Motor neuron (in vitro differentiated cells): Measurements from ENCODE around the gene CTSF. TPM values are rescaled to one million over a fixed set of nuclear protein-coding genes. Genes with fewer than 3 reads are reported as not detected.

ENCODE experiments used
- ATAC-seq, 8 experiments: fragments of 200-7000 bp; cut with Tn5 transposase; replicated peaks in 6 of 8; 2 replicates each; pipeline ENCODE4 v1.8.0; 2021; ENCODE audit warnings: mild to moderate bottlenecking in 8 of 8, moderate library complexity in 8 of 8
- H3K27ac ChIP-seq, 2 donors: fragments of 250-450 bp; sonication (Bioruptor Pico); 2 replicates each; pipeline ENCODE4 v1.9.0; 2021; ENCODE audit warnings: antibody characterized with exemption in 2 of 2, mild to moderate bottlenecking in 2 of 2, moderate library complexity in 1 of 2
- H3K4me1 ChIP-seq, 2 donors: fragments of 250-450 bp; sonication (Bioruptor Pico); replicated peaks in 1 of 2; 2 replicates each; pipeline ENCODE4 v1.6.1; 2021; ENCODE audit warnings: antibody characterized with exemption in 2 of 2, mild to moderate bottlenecking in 2 of 2, moderate library complexity in 1 of 2
- H3K4me3 ChIP-seq, 5 donors: fragments of 250-450 bp; sonication (Bioruptor Pico); 2 replicates each; pipeline ENCODE4 v1.9.0; 2021; ENCODE audit warnings: antibody characterized with exemption in 5 of 5, mild to moderate bottlenecking in 5 of 5, moderate library complexity in 4 of 5
- WGBS, 10 experiments: fragments of 450-650 bp; shearing (Covaris generic); methylation state at CpG; one replicate each; pipeline ENCODE4 v1.0.0; 2022; 5-methylcytosine and 5-hydroxymethylcytosine counted together
- in situ Hi-C, 9 experiments: fragments of 400-800 bp; cut with MboI; loops; one replicate each; pipeline ENCODE4 v1.15.0; 2021; ENCODE audit warnings: low sequenced_read_pairs in 9 of 9, low pct_unique_long_range_greater_than_20kb in 2 of 9; ENCODE audit not compliant: unreplicated experiment in 9 of 9
- total RNA-seq, 8 experiments: library from RNA; unstranded; fragments of 300-600 nt; gene quantifications; 2 replicates each; pipeline versions ENCODE4 v1.2.3 to v1.2.4, GENCODE V29; 2022

CTSF gene
- total RNA-seq, 8 experiments from 2014 or later = 5.4 to 46.1 (median 22.8) TPM

DNA sequence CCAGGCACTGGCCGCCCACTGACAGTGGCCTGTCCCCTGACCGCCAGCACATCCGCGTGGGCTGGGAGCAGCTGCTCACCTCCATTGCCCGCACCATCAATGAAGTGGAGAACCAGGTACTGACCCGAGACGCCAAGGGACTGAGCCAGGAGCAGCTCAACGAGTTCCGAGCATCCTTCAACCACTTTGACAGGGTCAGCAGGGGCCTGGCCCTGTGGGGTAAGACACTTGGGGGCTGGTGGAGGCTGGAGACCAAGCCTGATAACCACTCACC, 6.5 kb downstream of the CTSF start:
- Histone ChIP-seq H3K4me3 (no peak overlapping the region), H3K27ac (no peak overlapping the region), H3K4me1 (no peaks in the 10 kb centered on the region)
- in situ Hi-C loops = no loop called here
- 85 to 100% (median 92%) methylated on average over 3 to 7 of the region's 9 CpGs; no CpG with 5 or more reads in 7 of the 10 experiments for WGBS, 10 experiments
- no peak for ATAC-seq

DNA sequence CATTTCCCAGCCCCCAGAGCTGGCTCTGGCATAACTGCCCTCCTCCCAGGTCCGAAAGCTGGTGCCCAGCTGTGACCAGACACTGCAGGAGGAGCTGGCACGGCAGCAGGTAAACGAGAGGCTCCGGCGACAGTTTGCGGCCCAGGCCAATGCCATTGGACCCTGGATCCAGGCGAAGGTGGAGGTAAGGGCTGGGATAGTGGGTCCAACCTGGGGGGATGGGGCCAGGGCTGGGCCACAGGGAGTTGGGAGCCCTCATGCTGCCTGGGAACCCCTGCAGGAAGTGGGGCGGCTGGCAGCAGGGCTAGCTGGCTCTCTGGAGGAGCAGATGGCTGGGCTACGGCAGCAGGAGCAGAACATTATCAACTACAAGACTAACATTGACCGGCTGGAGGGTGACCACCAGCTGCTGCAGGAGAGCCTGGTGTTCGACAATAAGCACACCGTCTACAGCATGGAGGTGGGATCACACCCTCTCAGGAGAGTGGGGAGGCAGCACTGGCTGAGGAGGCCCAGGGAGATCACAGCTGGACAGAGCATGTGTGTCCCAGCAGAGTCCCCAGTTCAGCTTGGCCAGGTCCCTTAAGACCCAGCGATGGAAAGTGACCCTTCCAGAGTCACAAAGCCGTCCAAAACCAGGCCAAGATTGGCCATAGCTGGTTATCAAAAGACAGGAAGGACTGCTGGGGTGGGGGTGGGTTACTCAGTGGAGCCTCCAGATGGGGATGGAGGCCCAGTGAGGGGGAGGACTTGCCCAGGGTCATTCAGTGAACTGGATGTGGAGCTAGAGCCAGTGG, 7.0 kb downstream of the CTSF start:
- WGBS, 10 experiments = 60 to 85% methylated on average over 1 to 4 of the region's 14 CpGs; no CpG with 5 or more reads in 8 of the 10 experiments
- ATAC-seq = peak in 2 of 8 experiments; percentile 16 to 18
- Histone ChIP-seq H3K4me1 (no peaks in the 10 kb centered on the region), H3K27ac (no peak overlapping the region), H3K4me3 (no peak overlapping the region)
- in situ Hi-C loops = no loop called here

DNA sequence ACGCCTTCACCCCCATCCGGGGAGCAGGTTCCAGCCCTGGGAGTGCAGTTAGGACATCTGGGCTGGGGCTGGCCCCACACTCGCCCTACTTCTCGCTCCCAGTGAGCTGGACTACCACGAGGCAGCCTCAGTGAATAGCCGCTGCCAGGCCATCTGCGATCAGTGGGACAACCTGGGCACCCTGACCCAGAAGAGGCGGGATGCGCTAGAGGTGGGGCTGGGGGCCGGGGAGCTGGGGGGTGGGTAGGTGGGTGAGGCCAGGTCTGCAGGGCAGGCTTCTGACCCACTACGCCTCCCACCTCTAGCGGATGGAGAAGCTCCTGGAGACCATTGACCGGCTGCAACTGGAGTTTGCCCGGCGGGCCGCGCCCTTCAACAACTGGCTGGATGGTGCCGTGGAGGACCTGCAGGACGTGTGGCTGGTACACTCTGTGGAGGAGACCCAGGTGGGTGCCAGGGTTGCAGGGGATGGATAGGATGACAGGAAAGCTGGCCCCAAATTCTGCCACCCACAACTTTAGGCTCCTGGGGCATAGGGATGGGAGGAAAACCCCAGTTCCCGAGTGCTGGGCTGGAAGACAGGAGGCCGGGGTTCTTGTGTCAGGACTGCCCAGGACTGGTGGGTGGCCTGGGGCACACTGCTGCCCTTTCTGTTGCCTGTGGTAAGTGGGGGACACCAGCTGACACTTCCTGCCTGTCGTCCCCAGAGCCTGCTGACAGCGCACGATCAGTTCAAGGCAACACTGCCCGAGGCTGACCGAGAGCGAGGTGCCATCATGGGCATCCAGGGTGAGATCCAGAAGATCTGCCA, 8.3 kb downstream of the CTSF start:
- Histone ChIP-seq H3K4me3 (no peak overlapping the region), H3K27ac (no peak overlapping the region), H3K4me1 (no peaks in the 10 kb centered on the region)
- in situ Hi-C loops = no loop called here
- WGBS, 10 experiments = 43 to 93% methylated on average over 1 to 3 of the region's 27 CpGs; no CpG with 5 or more reads in 8 of the 10 experiments
- peak in 2 of 8 experiments; percentile 9 to 21 for ATAC-seq

DNA sequence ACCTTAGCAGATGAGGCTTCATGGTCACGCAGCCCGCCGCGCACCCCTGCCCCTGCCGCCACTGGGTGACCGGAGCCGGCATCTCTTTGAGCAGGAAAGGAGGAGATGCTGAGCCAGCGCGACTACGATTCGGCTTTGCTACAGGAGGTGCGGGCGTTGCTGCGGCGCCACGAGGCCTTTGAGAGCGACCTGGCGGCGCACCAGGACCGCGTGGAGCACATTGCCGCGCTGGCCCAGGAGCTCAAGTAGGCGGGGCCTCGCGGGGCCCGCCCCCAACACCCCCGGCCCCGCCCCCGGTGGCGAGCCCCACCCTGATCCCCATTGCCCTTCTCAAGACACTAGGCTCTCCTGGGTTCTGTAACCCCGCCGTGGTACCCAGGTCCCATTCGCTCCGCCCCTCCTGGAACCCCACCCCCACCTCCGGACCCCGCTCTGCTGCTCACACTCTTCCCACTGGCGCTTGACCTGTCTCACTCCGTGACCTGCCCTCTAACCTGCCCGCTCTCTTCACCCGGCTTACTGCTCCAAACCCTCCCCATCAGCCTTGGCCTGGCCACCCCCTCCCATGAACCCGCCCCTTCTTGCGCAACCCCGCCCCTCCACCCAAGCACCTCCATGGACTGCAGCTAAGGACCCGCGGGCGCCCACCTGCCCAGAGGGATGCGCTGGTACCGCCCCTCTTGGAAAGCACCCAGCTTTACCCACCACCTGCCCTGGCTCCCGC, 9.1 kb downstream of the CTSF start:
- no peak overlapping the region for H3K4me3 ChIP-seq
- in situ Hi-C loops = no loop called here

DNA sequence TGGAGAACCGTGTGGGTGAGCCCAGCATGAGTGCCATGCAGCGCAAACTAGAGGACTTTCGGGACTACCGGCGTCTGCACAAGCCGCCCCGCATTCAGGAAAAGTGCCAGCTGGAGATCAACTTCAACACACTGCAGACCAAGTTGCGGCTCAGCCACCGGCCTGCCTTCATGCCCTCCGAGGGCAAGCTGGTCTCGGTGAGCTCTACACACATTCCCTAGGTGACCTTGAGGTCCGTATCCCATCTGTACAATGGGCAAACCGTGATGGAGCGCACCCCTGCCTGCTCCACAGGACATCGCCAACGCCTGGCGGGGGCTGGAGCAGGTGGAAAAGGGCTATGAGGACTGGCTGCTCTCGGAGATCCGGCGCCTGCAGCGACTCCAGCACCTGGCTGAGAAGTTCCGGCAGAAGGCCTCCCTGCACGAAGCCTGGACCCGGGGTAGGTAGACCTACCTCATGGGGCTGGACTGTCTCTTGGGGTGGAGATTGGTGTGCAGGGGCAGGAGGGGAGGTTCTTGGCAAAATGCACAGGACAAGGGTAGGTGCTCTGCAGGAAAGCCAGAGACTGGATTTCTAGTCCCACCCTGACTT, 10.6 kb downstream of the CTSF start:
- Histone ChIP-seq H3K4me3 (no peak overlapping the region), H3K4me1 (no peaks in the 10 kb centered on the region), H3K27ac (no peak overlapping the region)
- in situ Hi-C loops = no loop called here
- no peak for ATAC-seq
- WGBS, 10 experiments = 40 to 100% (median 97%) methylated on average over 1 to 8 of the region's 24 CpGs; no CpG with 5 or more reads in 5 of the 10 experiments

More for the DNA sequence above, 9.1 kb downstream of the CTSF start:
- WGBS, 10 experiments = 70 to 90% (median 80%) methylated on average over 2 to 4 of the region's 50 CpGs; no CpG with 5 or more reads in 7 of the 10 experiments
- Histone ChIP-seq H3K27ac (no peak overlapping the region), H3K4me1 (no peaks in the 10 kb centered on the region)
- peak in 4 of 8 experiments; percentile 15 to 75 (median 44) for ATAC-seq

DNA sequence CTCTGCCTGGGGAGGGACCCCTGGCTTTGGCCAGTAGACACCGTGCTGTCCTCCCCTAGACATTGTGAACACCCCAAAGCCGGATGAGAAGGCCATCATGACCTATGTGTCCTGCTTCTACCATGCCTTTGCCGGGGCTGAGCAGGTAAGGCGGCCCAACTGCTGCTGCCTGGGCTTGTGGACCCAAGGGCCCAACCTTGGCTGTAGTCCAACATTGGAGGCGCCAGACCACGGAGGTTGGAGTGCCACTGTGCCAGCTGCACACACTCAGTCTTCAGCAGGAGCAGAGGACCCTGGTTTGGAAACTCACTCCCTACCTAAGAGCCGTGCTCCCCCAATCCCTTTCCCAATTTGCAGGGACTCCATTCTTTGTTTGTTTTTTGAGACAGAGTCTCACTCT, 12.3 kb downstream of the CTSF start:
- no peak overlapping the region for H3K4me3 ChIP-seq
- in situ Hi-C loops = no loop called here
- no peaks in the 10 kb centered on the region for H3K4me1 ChIP-seq
- ATAC-seq = no peak
- 55 to 94% (median 82%) methylated on average over 2 to 3 of the region's 7 CpGs; no CpG with 5 or more reads in 7 of the 10 experiments for WGBS, 10 experiments
- H3K27ac ChIP-seq = no peak overlapping the region

DNA sequence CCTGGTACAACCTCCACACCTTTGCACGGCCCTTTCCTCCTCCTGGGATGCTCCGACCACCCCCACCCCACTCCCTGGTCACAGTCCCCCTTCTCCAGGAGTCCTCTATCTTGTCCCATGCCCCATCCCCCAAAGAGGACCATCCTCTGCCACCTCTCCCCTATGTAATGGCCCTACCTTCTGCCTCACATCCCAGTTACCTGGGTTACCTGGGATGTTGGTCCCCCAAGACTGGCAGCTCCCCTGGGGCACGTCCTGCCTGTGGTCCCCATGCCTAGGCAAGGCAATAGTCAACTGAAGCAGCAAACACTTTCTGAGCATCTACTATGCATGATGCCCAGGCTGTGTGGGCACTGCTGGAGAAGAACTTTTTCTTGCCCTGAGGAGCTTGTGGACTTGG, 13.0 kb downstream of the CTSF start:
- in situ Hi-C loops = no loop called here

DNA sequence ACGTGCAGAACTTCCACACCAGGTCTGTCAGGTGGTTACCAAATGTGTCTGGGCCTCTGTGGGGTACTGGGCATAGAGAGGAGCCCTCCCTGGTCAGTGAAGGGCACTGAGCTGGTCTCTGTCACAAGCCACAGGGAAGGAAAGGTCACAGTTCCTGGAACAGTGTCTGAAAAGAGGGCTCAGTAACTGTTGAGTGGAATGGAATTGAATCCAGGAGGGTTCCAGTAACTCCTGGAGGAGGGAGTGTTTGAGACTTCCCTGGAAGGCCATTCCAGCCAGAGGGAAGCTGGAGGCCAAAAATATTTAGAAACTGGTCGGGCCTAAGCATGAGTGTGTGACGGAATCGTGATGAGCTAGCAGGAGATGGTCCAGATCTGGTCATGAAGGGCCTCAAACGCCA, 13.8 kb downstream of the CTSF start:
- H3K4me3 ChIP-seq = no peak overlapping the region
- H3K4me1 ChIP-seq = no peaks in the 10 kb centered on the region
- ATAC-seq = no peak
- 50 to 81% (median 69%) methylated on average over 1 to 5 of the region's 5 CpGs; no CpG with 5 or more reads in 3 of the 10 experiments for WGBS, 10 experiments
- no peak overlapping the region for H3K27ac ChIP-seq
- in situ Hi-C loops = no loop called here

More for the DNA sequence above, 13.0 kb downstream of the CTSF start:
- no peak overlapping the region for H3K27ac ChIP-seq
- H3K4me1 ChIP-seq = no peaks in the 10 kb centered on the region
- no peak overlapping the region for H3K4me3 ChIP-seq
- whole genome bisulfite sequencing, 10 experiments = no CpG with 5 or more reads among the region's 3 CpGs
- no peak for ATAC-seq

DNA sequence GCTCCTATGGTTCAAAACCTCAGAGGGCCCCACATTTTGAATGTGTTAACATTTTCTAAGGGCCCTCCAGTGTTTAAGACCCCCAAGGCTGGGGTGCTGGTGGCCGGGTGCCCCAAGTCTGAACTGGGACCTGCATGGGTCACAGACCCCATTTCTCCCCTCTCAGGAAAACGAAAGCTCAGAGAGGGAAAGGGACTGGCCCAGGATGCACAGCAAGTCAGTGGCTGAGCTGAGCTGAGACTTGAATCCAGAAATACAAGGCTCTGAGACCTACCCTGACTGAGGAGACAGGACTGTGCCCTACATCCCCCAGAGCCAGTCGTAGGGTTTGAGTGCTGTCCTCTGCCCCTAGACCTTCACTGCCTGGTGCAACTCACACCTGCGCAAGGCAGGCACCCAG, 17.5 kb downstream of the CTSF start:
- in situ Hi-C loops = no loop called here
- H3K4me1 ChIP-seq = peaks cover 12 to 14% of the 10 kb centered on the region in 2 donors

DNA sequence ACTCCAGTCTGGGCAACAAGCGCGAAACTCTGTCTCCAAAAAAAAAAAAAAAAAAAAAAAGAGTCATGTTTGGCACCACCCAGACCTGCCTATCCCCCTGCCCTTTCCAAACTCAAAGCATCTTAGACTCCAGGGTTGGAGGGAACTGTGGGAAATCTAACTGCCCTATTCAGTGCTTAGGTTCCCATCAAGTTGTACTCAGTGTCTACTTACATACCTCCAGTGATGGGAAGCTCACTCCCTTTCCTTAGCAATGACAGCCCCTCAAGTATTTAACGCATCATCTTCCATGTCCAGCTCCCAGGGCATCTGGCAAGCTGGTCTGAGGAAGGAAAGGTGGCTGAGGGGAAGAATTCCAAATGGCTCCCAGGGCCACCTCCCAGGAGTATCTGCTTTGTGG, 18.7 kb downstream of the CTSF start:
- H3K27ac ChIP-seq = no peak overlapping the region
- ATAC-seq = no peak
- WGBS, 10 experiments = 73 to 100% (median 93%) methylated on average over 2 to 3 of the region's 3 CpGs; no CpG with 5 or more reads in 7 of the 10 experiments
- H3K4me3 ChIP-seq = no peak overlapping the region
- in situ Hi-C loops = no loop called here
- H3K4me1 ChIP-seq = peaks cover 16 to 19% of the 10 kb centered on the region in 2 donors

More for the DNA sequence above, 17.5 kb downstream of the CTSF start:
- ATAC-seq = no peak
- WGBS, 10 experiments = 14 to 100% (median 67%) methylated on average over 1 to 4 of the region's 4 CpGs; no CpG with 5 or more reads in 4 of the 10 experiments
- H3K27ac ChIP-seq = no peak overlapping the region
- H3K4me3 ChIP-seq = no peak overlapping the region

DNA sequence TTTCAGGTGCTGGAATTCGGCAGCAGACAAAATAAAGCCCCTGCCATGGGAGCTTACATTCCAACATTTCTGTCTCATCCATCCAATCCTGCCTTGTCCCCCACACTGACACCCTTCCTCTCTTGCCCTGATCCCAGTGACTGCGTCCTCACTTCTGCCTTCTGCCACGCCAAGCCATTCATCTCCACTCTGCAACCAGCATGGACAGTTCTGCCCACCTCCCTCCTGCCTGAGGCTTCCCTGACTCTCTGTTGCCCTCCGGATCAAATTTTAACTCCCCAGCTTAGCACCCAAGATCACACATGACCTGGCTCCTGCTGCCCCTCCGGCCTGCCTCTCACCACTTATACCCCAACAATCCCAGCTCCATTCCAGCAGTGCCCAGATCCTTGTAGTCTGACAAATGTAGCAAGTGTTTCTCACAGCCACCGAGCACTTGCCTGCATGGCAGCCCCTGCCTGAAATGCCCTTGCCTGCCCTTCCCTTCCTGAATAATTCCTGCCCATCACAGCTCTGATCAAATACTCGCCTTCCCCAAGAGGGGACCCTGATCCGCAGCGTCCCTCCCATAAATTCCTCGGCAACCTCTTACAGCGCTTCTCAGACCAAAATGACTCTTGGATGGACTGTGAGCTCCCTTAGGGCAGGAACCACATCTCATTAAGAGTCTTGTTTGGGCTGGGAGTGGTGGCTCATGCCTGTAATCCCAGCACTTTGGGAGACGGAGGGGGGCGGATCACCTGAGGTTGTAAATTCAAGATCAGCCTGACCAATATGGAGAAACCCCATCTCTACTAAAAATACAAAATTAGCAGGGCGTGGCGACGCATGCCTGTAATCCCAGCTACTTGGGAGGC, 19.4 kb downstream of the CTSF start:
- ATAC-seq = no peak
- in situ Hi-C loops = no loop called here
- H3K4me1 ChIP-seq = peaks cover 23% of the 10 kb centered on the region in 2 donors
- 20 to 79% (median 46%) methylated on average over 1 to 13 of the region's 16 CpGs; no CpG with 5 or more reads in 2 of the 10 experiments for WGBS, 10 experiments
- no peak overlapping the region for H3K27ac ChIP-seq
- no peak overlapping the region for H3K4me3 ChIP-seq

DNA sequence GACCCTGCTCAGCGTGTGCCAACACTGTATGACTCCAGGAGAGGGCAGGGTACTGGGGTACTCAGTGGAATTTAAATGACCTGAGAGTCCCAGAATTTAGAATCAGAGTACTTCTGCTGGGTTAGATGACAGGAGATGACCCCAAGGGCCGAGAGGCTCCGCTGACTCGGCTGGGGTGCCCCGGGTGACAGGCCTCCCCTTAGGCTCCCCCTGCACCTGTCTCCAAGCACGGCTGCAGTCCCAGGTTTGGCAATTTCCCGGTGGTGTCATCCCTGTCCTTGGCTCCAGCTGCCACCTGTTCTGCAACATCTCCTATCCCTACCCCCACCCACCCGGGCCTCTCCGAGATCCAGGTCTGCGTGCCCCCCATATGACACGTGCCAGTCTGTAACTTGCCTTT, 20.4 kb downstream of the CTSF start:
- peaks cover 23 to 29% of the 10 kb centered on the region in 2 donors for H3K4me1 ChIP-seq
- 60 to 85% methylated on average over 3 to 4 of the region's 11 CpGs; no CpG with 5 or more reads in 8 of the 10 experiments for WGBS, 10 experiments
- no peak overlapping the region for H3K4me3 ChIP-seq

More for the DNA sequence above, 20.4 kb downstream of the CTSF start:
- in situ Hi-C loops = no loop called here
- H3K27ac ChIP-seq = no peak overlapping the region
- ATAC-seq = no peak
